HepG2 (cell line): ENCODE data around the gene HOMEZ. TPM values are rescaled to one million over a fixed set of nuclear protein-coding genes. Genes with fewer than 3 reads are reported as not detected.

Source experiments
- AKNA ChIP-seq: sonication (generic); formaldehyde crosslinking; IDR thresholded peaks from 2 replicates; pipeline ENCODE4 v1.4.0; 2020; ENCODE audit warnings: missing genetic modification reagents, borderline replicate concordance
- HNRNPL ChIP-seq: fragments of 200-400 bp; formaldehyde crosslinking; IDR thresholded peaks from 2 replicates; pipeline ENCODE4 v1.6.1; 2017; ENCODE audit warnings: mild to moderate bottlenecking, low read depth, low read length
- KDM3A ChIP-seq: IDR thresholded peaks from 2 replicates; pipeline ENCODE4 v1.6.1; 2018; ENCODE audit warnings: low read depth, missing compliant biosample characterization
- LRRFIP1 ChIP-seq: sonication (generic); formaldehyde crosslinking; conservative IDR thresholded peaks from 2 replicates; pipeline ENCODE4 v1.4.0; 2020; ENCODE audit warnings: missing genetic modification reagents
- MTF2 ChIP-seq: sonication (generic); formaldehyde crosslinking; IDR thresholded peaks from 2 replicates; pipeline ENCODE4 v1.5.0; 2020; ENCODE audit warnings: missing genetic modification reagents, borderline replicate concordance
- NCOA1 ChIP-seq: sonication (generic); formaldehyde crosslinking; IDR thresholded peaks from 2 replicates; pipeline ENCODE4 v1.9.0; 2021; ENCODE audit warnings: missing genetic modification reagents
- RBFOX2 ChIP-seq: fragments of 200-400 bp; formaldehyde crosslinking; IDR thresholded peaks from 2 replicates; pipeline ENCODE4 v1.6.1; 2017; ENCODE audit warnings: low read depth, mild to moderate bottlenecking, low read length
- RNF219 ChIP-seq: sonication (generic); formaldehyde crosslinking; IDR thresholded peaks from 2 replicates; pipeline ENCODE4 v1.5.0; 2020; ENCODE audit warnings: mild to moderate bottlenecking, missing genetic modification reagents
- ZNF720 ChIP-seq: sonication (generic); formaldehyde crosslinking; IDR thresholded peaks from 2 replicates; pipeline ENCODE4 v1.4.0; 2020; ENCODE audit warnings: missing genetic modification reagents
- polyA plus RNA-seq, 8 experiments: library from polyadenylated mRNA; depleted of rRNA in 3 of 8; stranded (reverse) in 7 of 8; unstranded in 1 of 8; fragments of >200 nt; fragmentation: Illumina TruSeq in 4 of 8; extraction: Trizol in 4 of 8; gene quantifications; 2 replicates each; pipeline versions ENCODE4 v1.2.1 to v1.2.3, GENCODE V29; 2011 to 2016; ENCODE audit warnings: low read depth in 4 of 8, missing spikeins in 1 of 8, mixed read lengths in 1 of 8; ENCODE audit not compliant: insufficient read depth in 1 of 8
- total RNA-seq, 5 experiments: library from RNA; depleted of rRNA; stranded (reverse); fragments of >200 nt; fragmentation: Illumina TruSeq; extraction: Trizol; gene quantifications; 2 replicates each; pipeline ENCODE4 v1.2.3, GENCODE V29; 2016; ENCODE audit warnings: low read depth in 1 of 5
- TF ChIP-seq, protein P1 (sequence below): sonication (generic); formaldehyde crosslinking; IDR thresholded peaks from 2 replicates; pipeline ENCODE4 v1.4.0; 2020; ENCODE audit warnings: missing genetic modification reagents
- TF ChIP-seq, protein P2 (sequence below): IDR thresholded peaks from 2 replicates; pipeline ENCODE4 v1.6.1; 2012; ENCODE audit warnings: low read length, improper control_type of control experiment

HOMEZ gene
- total and polyA plus RNA-seq, 2 of the 13 experiments (the other 11 are each of a cell fraction or from before 2014, with no cell fraction given) = 14.5 to 31.8 TPM

GRCh38 chr14:23286020-23286901, at the start of gene HOMEZ (continued):
- no peak for TF ChIP-seq RNF219 (CRISPR knock-in tag)
- TF ChIP-seq, protein P1, sequence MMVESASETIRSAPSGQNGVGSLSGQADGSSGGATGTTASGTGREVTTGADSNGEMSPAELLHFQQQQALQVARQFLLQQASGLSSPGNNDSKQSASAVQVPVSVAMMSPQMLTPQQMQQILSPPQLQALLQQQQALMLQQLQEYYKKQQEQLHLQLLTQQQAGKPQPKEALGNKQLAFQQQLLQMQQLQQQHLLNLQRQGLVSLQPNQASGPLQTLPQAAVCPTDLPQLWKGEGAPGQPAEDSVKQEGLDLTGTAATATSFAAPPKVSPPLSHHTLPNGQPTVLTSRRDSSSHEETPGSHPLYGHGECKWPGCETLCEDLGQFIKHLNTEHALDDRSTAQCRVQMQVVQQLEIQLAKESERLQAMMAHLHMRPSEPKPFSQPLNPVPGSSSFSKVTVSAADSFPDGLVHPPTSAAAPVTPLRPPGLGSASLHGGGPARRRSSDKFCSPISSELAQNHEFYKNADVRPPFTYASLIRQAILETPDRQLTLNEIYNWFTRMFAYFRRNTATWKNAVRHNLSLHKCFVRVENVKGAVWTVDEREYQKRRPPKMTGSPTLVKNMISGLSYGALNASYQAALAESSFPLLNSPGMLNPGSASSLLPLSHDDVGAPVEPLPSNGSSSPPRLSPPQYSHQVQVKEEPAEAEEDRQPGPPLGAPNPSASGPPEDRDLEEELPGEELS (CRISPR knock-in tag) = peak; percentile 47
- peak; percentile 71; the same call in 1 of the 2 replicates for TF ChIP-seq MTF2
- no peak for TF ChIP-seq ZNF720
- TF ChIP-seq, protein P2, sequence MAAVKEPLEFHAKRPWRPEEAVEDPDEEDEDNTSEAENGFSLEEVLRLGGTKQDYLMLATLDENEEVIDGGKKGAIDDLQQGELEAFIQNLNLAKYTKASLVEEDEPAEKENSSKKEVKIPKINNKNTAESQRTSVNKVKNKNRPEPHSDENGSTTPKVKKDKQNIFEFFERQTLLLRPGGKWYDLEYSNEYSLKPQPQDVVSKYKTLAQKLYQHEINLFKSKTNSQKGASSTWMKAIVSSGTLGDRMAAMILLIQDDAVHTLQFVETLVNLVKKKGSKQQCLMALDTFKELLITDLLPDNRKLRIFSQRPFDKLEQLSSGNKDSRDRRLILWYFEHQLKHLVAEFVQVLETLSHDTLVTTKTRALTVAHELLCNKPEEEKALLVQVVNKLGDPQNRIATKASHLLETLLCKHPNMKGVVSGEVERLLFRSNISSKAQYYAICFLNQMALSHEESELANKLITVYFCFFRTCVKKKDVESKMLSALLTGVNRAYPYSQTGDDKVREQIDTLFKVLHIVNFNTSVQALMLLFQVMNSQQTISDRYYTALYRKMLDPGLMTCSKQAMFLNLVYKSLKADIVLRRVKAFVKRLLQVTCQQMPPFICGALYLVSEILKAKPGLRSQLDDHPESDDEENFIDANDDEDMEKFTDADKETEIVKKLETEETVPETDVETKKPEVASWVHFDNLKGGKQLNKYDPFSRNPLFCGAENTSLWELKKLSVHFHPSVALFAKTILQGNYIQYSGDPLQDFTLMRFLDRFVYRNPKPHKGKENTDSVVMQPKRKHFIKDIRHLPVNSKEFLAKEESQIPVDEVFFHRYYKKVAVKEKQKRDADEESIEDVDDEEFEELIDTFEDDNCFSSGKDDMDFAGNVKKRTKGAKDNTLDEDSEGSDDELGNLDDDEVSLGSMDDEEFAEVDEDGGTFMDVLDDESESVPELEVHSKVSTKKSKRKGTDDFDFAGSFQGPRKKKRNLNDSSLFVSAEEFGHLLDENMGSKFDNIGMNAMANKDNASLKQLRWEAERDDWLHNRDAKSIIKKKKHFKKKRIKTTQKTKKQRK = peak; percentile 61; the same call in 1 of the 2 replicates
- TF ChIP-seq NCOA1 = peak; percentile 57
- TF ChIP-seq RBFOX2 = peak; percentile 96
- peak; percentile 86; the same call in 1 of the 2 replicates for TF ChIP-seq KDM3A (CRISPR knock-in tag)
- TF ChIP-seq LRRFIP1 = 0 out of 2 replicates have a peak, but pooled peaks have one; percentile 45
- TF ChIP-seq HNRNPL = peak; percentile 66; the same call in 1 of the 2 replicates
- no peak for TF ChIP-seq AKNA (CRISPR knock-in tag)
